HepG2 (cell line): Measurements from ENCODE around the gene KDM8. TPM values are rescaled to one million over a fixed set of nuclear protein-coding genes. Genes with fewer than 3 reads are reported as not detected.

Source experiments
- BATF2 ChIP-seq: sonication (generic); formaldehyde crosslinking; IDR thresholded peaks from 2 replicates; pipeline ENCODE4 v1.8.0; 2022; ENCODE audit warnings: mild to moderate bottlenecking, missing genetic modification reagents, moderate library complexity
- FIP1L1 ChIP-seq: fragments of 200-400 bp; formaldehyde crosslinking; IDR thresholded peaks from 2 replicates; pipeline ENCODE4 v1.6.1; 2018; ENCODE audit warnings: low read depth, mild to moderate bottlenecking, low read length, moderate library complexity, borderline replicate concordance; ENCODE audit not compliant: insufficient read depth
- GMEB1 ChIP-seq: sonication (generic); formaldehyde crosslinking; IDR thresholded peaks from 2 replicates; pipeline ENCODE4 v1.5.1; 2020; ENCODE audit warnings: missing genetic modification reagents, mild to moderate bottlenecking, borderline replicate concordance
- GZF1 ChIP-seq: sonication (generic); formaldehyde crosslinking; IDR thresholded peaks from 2 replicates; pipeline ENCODE4 v1.5.1; 2020; ENCODE audit warnings: mild to moderate bottlenecking, missing genetic modification reagents
- HDAC1 ChIP-seq: sonication (generic); formaldehyde crosslinking; IDR thresholded peaks from 2 replicates; pipeline ENCODE4 v1.5.1; 2020; ENCODE audit warnings: mild to moderate bottlenecking, missing genetic modification reagents
- KDM3A ChIP-seq: IDR thresholded peaks from 2 replicates; pipeline ENCODE4 v1.6.1; 2018; ENCODE audit warnings: low read depth, missing compliant biosample characterization
- MXD1 ChIP-seq: sonication (generic); formaldehyde crosslinking; IDR thresholded peaks from 2 replicates; pipeline ENCODE4 v1.4.0; 2020; ENCODE audit warnings: mild to moderate bottlenecking, missing genetic modification reagents
- NFE2L2 ChIP-seq: fragments of 150-350 bp; IDR thresholded peaks from 2 replicates; pipeline ENCODE4 v1.6.1; 2014; ENCODE audit warnings: low read length
- SRSF4 ChIP-seq: fragments of 200-400 bp; formaldehyde crosslinking; IDR thresholded peaks from one replicate; pipeline ENCODE4 v1.6.1; 2018; ENCODE audit warnings: mild to moderate bottlenecking, low read depth, low read length, moderate library complexity; ENCODE audit not compliant: poor library complexity, severe bottlenecking
- ZBED4 ChIP-seq: sonication (generic); formaldehyde crosslinking; IDR thresholded peaks from 2 replicates; pipeline ENCODE4 v1.4.0; 2020; ENCODE audit warnings: missing genetic modification reagents, borderline replicate concordance
- ZNF205 ChIP-seq: IDR thresholded peaks from 2 replicates; pipeline ENCODE4 v1.6.1; 2018; ENCODE audit warnings: missing biosample characterization, missing genetic modification reagents
- ZNF251 ChIP-seq: sonication (generic); formaldehyde crosslinking; IDR thresholded peaks from 2 replicates; pipeline ENCODE4 v1.9.0; 2021; ENCODE audit warnings: mild to moderate bottlenecking, missing genetic modification reagents
- ZNF282 ChIP-seq: fragments of 450-650 bp; IDR thresholded peaks from 2 replicates; pipeline ENCODE4 v1.6.1; 2018; ENCODE audit not compliant: partially characterized antibody
- ZNF337 ChIP-seq: sonication (generic); formaldehyde crosslinking; IDR thresholded peaks from 2 replicates; pipeline ENCODE4 v1.5.1; 2020; ENCODE audit warnings: missing genetic modification reagents, low read depth, mild to moderate bottlenecking, borderline replicate concordance
- ZNF678 ChIP-seq: sonication (generic); formaldehyde crosslinking; IDR thresholded peaks from 2 replicates; pipeline ENCODE4 v1.4.0; 2020; ENCODE audit warnings: mild to moderate bottlenecking, missing genetic modification reagents
- ZNF770 ChIP-seq: sonication (generic); formaldehyde crosslinking; IDR thresholded peaks from 2 replicates; pipeline ENCODE4 v1.5.0; 2020; ENCODE audit warnings: mild to moderate bottlenecking, missing genetic modification reagents
- polyA plus RNA-seq, 8 experiments: library from polyadenylated mRNA; depleted of rRNA in 3 of 8; stranded (reverse) in 7 of 8; unstranded in 1 of 8; fragments of >200 nt; fragmentation: Illumina TruSeq in 4 of 8; extraction: Trizol in 4 of 8; gene quantifications; 2 replicates each; pipeline versions ENCODE4 v1.2.1 to v1.2.3, GENCODE V29; 2011 to 2016; ENCODE audit warnings: low read depth in 4 of 8, missing spikeins in 1 of 8, mixed read lengths in 1 of 8; ENCODE audit not compliant: insufficient read depth in 1 of 8
- total RNA-seq, 5 experiments: library from RNA; depleted of rRNA; stranded (reverse); fragments of >200 nt; fragmentation: Illumina TruSeq; extraction: Trizol; gene quantifications; 2 replicates each; pipeline ENCODE4 v1.2.3, GENCODE V29; 2016; ENCODE audit warnings: low read depth in 1 of 5
- TF ChIP-seq, protein P1 (sequence below): sonication (generic); formaldehyde crosslinking; IDR thresholded peaks from 2 replicates; pipeline ENCODE4 v1.8.1; 2023; ENCODE audit warnings: missing genetic modification reagents, mild to moderate bottlenecking, borderline replicate concordance

The KDM8 gene
- total and polyA plus RNA-seq, 2 of the 13 experiments (the other 11 are each of a cell fraction or from before 2014, with no cell fraction given) = 3.3 to 8.6 TPM

DNA sequence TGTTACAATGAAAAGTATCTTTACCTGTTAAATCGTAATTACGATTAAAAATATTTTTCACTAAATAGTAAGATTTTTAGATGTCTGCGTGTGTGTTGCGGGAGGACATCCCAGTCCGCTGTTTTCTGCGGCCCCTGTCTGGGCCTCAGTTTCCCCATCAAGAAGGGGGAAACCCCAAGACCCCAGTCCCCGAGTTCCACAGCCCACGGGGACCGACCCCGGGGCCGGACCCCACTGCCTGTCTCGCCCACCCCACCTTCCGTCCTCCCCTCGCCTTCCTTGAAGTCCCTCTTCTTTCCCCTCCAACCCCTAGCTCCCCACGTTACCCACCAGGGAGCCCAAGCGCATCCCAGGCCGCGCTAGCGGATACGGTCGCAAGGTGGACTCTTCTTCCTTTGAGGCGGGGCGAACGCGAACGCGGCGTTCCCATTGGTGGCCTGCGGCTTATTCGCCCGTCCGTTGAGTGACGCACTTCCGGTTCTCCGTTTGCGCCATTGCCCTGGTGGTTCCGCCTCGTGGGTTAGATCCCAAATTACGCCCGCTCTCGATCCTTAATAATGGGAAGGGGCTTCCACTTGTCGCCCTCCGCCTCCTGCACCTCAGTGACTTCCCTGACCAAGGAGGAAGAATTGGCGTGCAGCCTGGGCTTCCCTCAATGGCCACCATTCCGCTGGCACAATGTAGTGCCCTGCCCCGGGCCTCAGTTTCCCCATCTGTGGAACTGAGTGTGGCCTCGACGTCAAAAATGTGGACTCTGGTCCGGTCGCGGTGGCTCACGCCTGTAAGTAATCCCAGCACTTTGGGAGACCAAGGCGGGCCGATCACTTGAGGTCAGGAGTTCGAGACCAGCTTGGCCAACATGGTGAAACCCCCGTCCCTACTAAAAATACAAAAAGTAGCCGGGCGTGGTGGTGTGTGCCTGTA, 65.3 kb downstream of the KDM8 start, which contains the start of gene NSMCE1 (continued):
- TF ChIP-seq ZNF770 (CRISPR knock-in tag) (no peak), ZNF337 (CRISPR knock-in tag) (no peak), GMEB1 (CRISPR knock-in tag) (peak; percentile 48; the same call in 1 of the 2 replicates), ZNF251 (no peak), ZBED4 (peak; percentile 65; the same call in 1 of the 2 replicates), BATF2 (CRISPR knock-in tag) (0 out of 2 replicates have a peak, but pooled peaks have one; percentile 42), GZF1 (CRISPR knock-in tag) (0 out of 2 replicates have a peak, but pooled peaks have one; percentile 51), ZNF678 (CRISPR knock-in tag) (no peak), MXD1 (CRISPR knock-in tag) (peak; percentile 74), NFE2L2 (no peak), ZNF205 (CRISPR knock-in tag) (peak; percentile 75; the same call in 1 of the 2 replicates), KDM3A (CRISPR knock-in tag) (peak; percentile 61; the same call in 1 of the 2 replicates), HDAC1 (peak; percentile 89), FIP1L1 (no peak), SRSF4 (no peak), ZNF282 (no peak)
- TF ChIP-seq, protein P1, sequence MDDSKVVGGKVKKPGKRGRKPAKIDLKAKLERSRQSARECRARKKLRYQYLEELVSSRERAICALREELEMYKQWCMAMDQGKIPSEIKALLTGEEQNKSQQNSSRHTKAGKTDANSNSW (CRISPR knock-in tag) = no peak
